Pancreas (tissue), 10 donors: ENCODE data around the gene CALR3. TPM values are rescaled to one million over a fixed set of nuclear protein-coding genes. Genes with fewer than 3 reads are reported as not detected.

ENCODE experiments used
- ATAC-seq, 4 donors: fragments of 200-7000 bp; cut with Tn5 transposase; one replicate each; pipeline versions ENCODE4 v1.8.0 to v1.9.1; 2020; ENCODE audit warnings: mild to moderate bottlenecking in 4 of 4, moderate library complexity in 4 of 4
- DNase-seq, 6 donors: peaks; one replicate each; pipeline ENCODE4 v3.0.0-alpha.2; 2020
- FAIRE-seq: peaks from 2 replicates; lab custom pipeline; 2012; peaks lifted over from hg19 to GRCh38; lab: Jason Lieb, UNC
- H3K27ac ChIP-seq, 4 donors: fragments of 200-600 bp; sonication (generic); 1 replicate in 3 of 4; 2 replicates in 1 of 4; pipeline versions ENCODE4 v1.5.0 to v1.8.0; 2020
- H3K27me3 ChIP-seq, 4 donors: fragments of 200-600 bp; one replicate each; pipeline ENCODE4 v1.8.0; 2021
- H3K36me3 ChIP-seq, 3 donors: fragments of 200-600 bp; sonication (generic) in 1 of 3; one replicate each; pipeline versions ENCODE4 v1.5.0 to v1.8.0; 2020 to 2021
- H3K4me1 ChIP-seq, 3 donors: fragments of 200-600 bp; one replicate each; pipeline ENCODE4 v1.8.0; 2021
- H3K4me3 ChIP-seq, 4 donors: fragments of 200-600 bp; sonication (generic) in 2 of 4; one replicate each; pipeline versions ENCODE4 v1.5.0 to v1.8.0; 2020 to 2021
- H3K9me3 ChIP-seq, 4 donors: fragments of 200-600 bp; one replicate each; pipeline ENCODE4 v1.8.0; 2021
- CTCF ChIP-seq, 4 donors: fragments of 200-600 bp; sonication (generic) in 3 of 4; IDR thresholded peaks; one replicate each; pipeline versions ENCODE4 v1.5.0 to v1.8.0; 2021; ENCODE audit warnings: antibody characterized with exemption in 4 of 4
- WGBS, 2 donors: extraction: QIAGEN DNeasy Blood & Tissue Kit; methylation state at CpG; one replicate each; pipeline ENCODE4 v1.1.7; 2013; 5-methylcytosine and 5-hydroxymethylcytosine counted together
- intact Hi-C, 3 donors: fragments of 100-400 bp; cut with DNase I; formaldehyde crosslinking; loops; one replicate each; pipeline versions ENCODE4 v1.11.1 to v1.14.2; 2022
- polyA plus RNA-seq, 2 donors: library from polyadenylated mRNA; stranded (reverse); fragments of 200-250 nt; gene quantifications; one replicate each; pipeline ENCODE4 v1.2.3, GENCODE V29; 2013
- total RNA-seq, 6 donors: library from RNA; stranded (reverse); fragmentation: NEBNext Ultra II Directional in 4 of 6; extraction: Animal tissue kit (Norgen Biotek cat#: 25700) in 4 of 6; gene quantifications; one replicate each; pipeline versions ENCODE4 v1.2.1 to v1.2.4, GENCODE V29; 2021 to 2023
- donor health status: healthy with polysubstance abuse.
- donor health status: DM: no; HTN: no; CAD: no; lungs with moderate emphysema.
- donor health status: DM: no; HTN: no; CAD: no.
- donor health status: control.
- donor health status: control.
- donor health status: Bipolar disorder and iron deficiency.
- donor health status: DM: yes; HTN: yes; CAD: no.
- donor health status: DM: no; HTN: no; CAD: no.
- donor health status: DM: no; HTN: no; CAD: no.
- donor health status: DM: yes; HTN: yes; CAD: no.

Gene CALR3
- total and polyA plus RNA-seq, 8 donors: 0.07 TPM; not detected in 7

GRCh38 chr19:16463991-16464575, 31.9 kb downstream of the CALR3 start:
- intact Hi-C loops: no loop called here
- TF ChIP-seq CTCF (IDR thresholded peaks at IDR 0.05): no peak
- 34 to 42% methylated on average over 12 of the region's 12 CpGs for WGBS, 2 donors
- Histone ChIP-seq H3K4me3 (no peak overlapping the region), H3K36me3 (no peaks in the 10 kb centered on the region), H3K4me1 (peaks cover 3 to 7% (median 6%) of the 10 kb centered on the region in 3 donors), H3K27ac (no peak overlapping the region), H3K27me3 (no peaks in the 10 kb centered on the region), H3K9me3 (no peaks in the 10 kb centered on the region)
- peak in 3 of 4 donors; percentile 38 to 76 (median 53) for ATAC-seq
- no peak for FAIRE-seq
- DNase-seq: no peak

- intact Hi-C loops: no loop called here
- no peak for DNase-seq
- 67 to 73% methylated on average over 6 of the region's 6 CpGs for WGBS, 2 donors
- no peak for TF ChIP-seq CTCF (IDR thresholded peaks at IDR 0.05)
- ATAC-seq: no peak
- Histone ChIP-seq H3K36me3 (no peaks in the 10 kb centered on the region), H3K27me3 (no peaks in the 10 kb centered on the region), H3K4me3 (no peak overlapping the region), H3K4me1 (peaks cover 3 to 7% (median 6%) of the 10 kb centered on the region in 3 donors), H3K27ac (no peak overlapping the region), H3K9me3 (no peaks in the 10 kb centered on the region)
- FAIRE-seq: no peak
Observed at GRCh38 chr19:16463341-16463990, 32.5 kb downstream of the CALR3 start.

- no peak for TF ChIP-seq CTCF (IDR thresholded peaks at IDR 0.05)
- Histone ChIP-seq H3K36me3 (no peaks in the 10 kb centered on the region), H3K27ac (no peak overlapping the region), H3K4me1 (peaks cover 6 to 7% (median 7%) of the 10 kb centered on the region in 3 donors), H3K4me3 (no peak overlapping the region), H3K27me3 (no peaks in the 10 kb centered on the region), H3K9me3 (no peaks in the 10 kb centered on the region)
- FAIRE-seq: no peak
- ATAC-seq: peak in 2 of 4 donors; percentile 13 to 43
- intact Hi-C loops: no loop called here
- no peak for DNase-seq
- 65 to 70% methylated on average over 6 of the region's 6 CpGs for WGBS, 2 donors
Observed at GRCh38 chr19:16462757-16463250, 33.2 kb downstream of the CALR3 start.

GRCh38 chr19:16461630-16462051, 34.3 kb downstream of the CALR3 start:
- Histone ChIP-seq H3K27me3 (no peaks in the 10 kb centered on the region), H3K4me1 (peaks cover 6 to 11% (median 7%) of the 10 kb centered on the region in 3 donors), H3K9me3 (no peaks in the 10 kb centered on the region), H3K27ac (no peak overlapping the region), H3K36me3 (no peaks in the 10 kb centered on the region), H3K4me3 (no peak overlapping the region)
- TF ChIP-seq CTCF (IDR thresholded peaks at IDR 0.05): no peak
- DNase-seq: no peak
- no peak for FAIRE-seq
- intact Hi-C loops: no loop called here
- 84 to 86% methylated on average over 9 of the region's 9 CpGs for WGBS, 2 donors
- ATAC-seq: no peak

DNA sequence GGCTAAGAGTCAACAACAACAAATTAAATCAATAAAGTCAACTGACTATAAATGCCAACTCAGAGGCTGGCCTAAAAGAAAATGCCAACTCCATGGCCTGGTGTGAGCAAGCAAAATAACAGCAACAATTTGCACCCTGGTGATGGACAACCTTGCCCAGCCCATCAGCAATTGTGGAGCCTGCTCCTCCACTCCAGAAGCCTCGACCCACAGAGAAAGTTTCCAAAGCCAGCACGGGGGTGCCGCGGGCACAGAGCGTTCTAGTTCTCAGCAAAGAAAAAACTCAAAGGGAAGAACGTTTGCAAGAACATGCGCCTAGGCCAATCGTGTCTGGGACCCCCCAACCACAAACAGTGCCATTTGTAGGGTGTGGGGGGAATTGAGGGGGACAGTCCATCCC, 35.5 kb downstream of the CALR3 start:
- FAIRE-seq (no peak), ATAC-seq (no peak), DNase-seq (no peak)
- peaks cover 6 to 11% (median 7%) of the 10 kb centered on the region in 3 donors for H3K4me1 ChIP-seq
- TF ChIP-seq CTCF (IDR thresholded peaks at IDR 0.05): no peak
- H3K36me3 ChIP-seq: no peaks in the 10 kb centered on the region
- H3K4me3 ChIP-seq: no peak overlapping the region
- H3K27ac ChIP-seq: no peak overlapping the region
- no peaks in the 10 kb centered on the region for H3K27me3 ChIP-seq
- intact Hi-C loops: no loop called here
- 81 to 84% methylated on average over 8 of the region's 8 CpGs for WGBS, 2 donors
- no peaks in the 10 kb centered on the region for H3K9me3 ChIP-seq
